ENCODE measurements around the gene PDSS2.
"Not testable (repeated sequence)": the region's sequence is repeated elsewhere in the genome, so short reads cannot be mapped to it uniquely, and the experiment has no call there.

PDSS2 gene

GRCh38 chr6:107118540-107118939, 340.8 kb downstream of the PDSS2 start:
- DNase-seq (ENCODE audit: low read depth) = not testable (repeated sequence)

- no peak for DNase-seq (ENCODE audit: low read depth)
Measured at GRCh38 chr6:107116931-107117330, 342.4 kb downstream of the PDSS2 start.

- DNase-seq (ENCODE audit: low read depth) = no peak
Measured at GRCh38 chr6:107116328-107116892, 343.0 kb downstream of the PDSS2 start.

- no peak for DNase-seq (ENCODE audit: low read depth)
Measured at GRCh38 chr6:107115695-107116327, 343.6 kb downstream of the PDSS2 start.

- no peak for DNase-seq (ENCODE audit: low read depth)
Measured at GRCh38 chr6:107114926-107115694, 344.3 kb downstream of the PDSS2 start, which contains the start of gene BEND3. Gene BEND3 (minus strand): TSS chr6:107115515. CDS start chr6:107099285, 16,230 bp downstream.

- no peak for DNase-seq (ENCODE audit: low read depth)
Measured at GRCh38 chr6:107114213-107114925, 345.0 kb downstream of the PDSS2 start.

GRCh38 chr6:107110200-107110599, 349.2 kb downstream of the PDSS2 start:
- no peak for DNase-seq (ENCODE audit: low read depth)

GRCh38 chr6:107108201-107108890, 351.0 kb downstream of the PDSS2 start:
- DNase-seq (ENCODE audit: low read depth) = no peak

- no peak for DNase-seq (ENCODE audit: low read depth)
Measured at GRCh38 chr6:107107791-107108190, 351.6 kb downstream of the PDSS2 start.

GRCh38 chr6:107106165-107106564, 353.2 kb downstream of the PDSS2 start:
- no peak for DNase-seq (ENCODE audit: low read depth)

- DNase-seq (ENCODE audit: low read depth) = no peak
Measured at GRCh38 chr6:107105511-107106116, 353.8 kb downstream of the PDSS2 start.

GRCh38 chr6:107103082-107103481, 356.3 kb downstream of the PDSS2 start:
- no peak for DNase-seq (ENCODE audit: low read depth)
